Panc1 (cell line): ENCODE data around the gene MAPK1IP1L. TPM values are rescaled to one million over a fixed set of nuclear protein-coding genes. Genes with fewer than 3 reads are reported as not detected.
A peak's percentile ranks its signal among the peaks of the same experiment; 100 is the strongest.
"Not testable (repeated sequence)": the region's sequence is repeated elsewhere in the genome, so short reads cannot be mapped to it uniquely, and the experiment has no call there.

ENCODE experiments used
- ATAC-seq: fragments of 200-7000 bp; cut with Tn5 transposase; 2 replicates; pipeline ENCODE4 v1.9.1; 2020; ENCODE audit warnings: mild to moderate bottlenecking, moderate library complexity
- BruUV-seq: library from RNA; stranded (reverse); fragments of 400-500 nt; replicated peaks from 2 replicates; lab custom pipeline; 2021; lab: Mats Ljungman, UMichigan
- CTCF ChIA-PET: fragments of 300-600 bp; sonication (Branson Sonifier 250); formaldehyde crosslinking; loops from one replicate; lab custom pipeline; 2022; ENCODE audit warnings: antibody characterized with exemption; lab: Charles Lee
- POLR2A ChIA-PET: fragments of 300-600 bp; sonication (Branson Sonifier 250); formaldehyde crosslinking; loops from one replicate; lab custom pipeline; 2022; ENCODE audit warnings: antibody characterized with exemption; lab: Charles Lee
- DNase-seq: peaks from one replicate; pipeline ENCODE4 v3.0.0-alpha.2; 2010; ENCODE audit warnings: low read depth, low spot score
- H3K27ac ChIP-seq: 2 replicates; pipeline ENCODE4 v1.5.1; 2011; ENCODE audit warnings: mild to moderate bottlenecking, low read length, inconsistent platforms
- H3K27me3 ChIP-seq: fragments of 200-500 bp; sonication (Bioruptor generic); 2 replicates; pipeline ENCODE4 v1.6.0; 2014; ENCODE audit warnings: low read length, inconsistent platforms; ENCODE audit not compliant: control insufficient read depth, insufficient read depth
- H3K36me3 ChIP-seq: fragments of 200-500 bp; sonication (Bioruptor generic); 2 replicates; pipeline ENCODE4 v1.5.1; 2014; ENCODE audit warnings: inconsistent platforms, mild to moderate bottlenecking, low read length, moderate library complexity; ENCODE audit not compliant: control insufficient read depth, insufficient read depth
- H3K4me1 ChIP-seq: 2 replicates; pipeline ENCODE4 v1.5.1; 2011; ENCODE audit warnings: inconsistent platforms, mild to moderate bottlenecking, low read length, moderate library complexity; ENCODE audit not compliant: control insufficient read depth, insufficient read depth
- H3K4me3 ChIP-seq, 2 experiments: 2 replicates each; pipeline ENCODE4 v1.5.1; 2011 to 2012; ENCODE audit warnings: low read depth in 2 of 2, low read length in 2 of 2, mild to moderate bottlenecking in 2 of 2, inconsistent platforms in 1 of 2, moderate library complexity in 1 of 2
- H3K9me3 ChIP-seq: fragments of 200-500 bp; sonication (Bioruptor generic); 2 replicates; pipeline ENCODE4 v1.5.1; 2014; ENCODE audit warnings: low read depth, mild to moderate bottlenecking, inconsistent platforms, low read length, moderate library complexity; ENCODE audit not compliant: control insufficient read depth, insufficient read depth
- POLR2AphosphoS5 ChIP-seq: IDR thresholded peaks from 2 replicates; pipeline ENCODE4 v1.6.1; 2012; ENCODE audit warnings: mild to moderate bottlenecking, low read depth, low read length, moderate library complexity
- SIN3A ChIP-seq: IDR thresholded peaks from 2 replicates; pipeline ENCODE4 v1.6.1; 2012; ENCODE audit warnings: low read depth, mild to moderate bottlenecking, low read length, moderate library complexity, borderline replicate concordance; ENCODE audit not compliant: insufficient read depth
- TCF7L2 ChIP-seq: IDR thresholded peaks from 2 replicates; pipeline ENCODE4 v1.6.1; 2011; ENCODE audit warnings: mild to moderate bottlenecking, low read depth, low read length, inconsistent platforms
- in situ Hi-C: cut with HindIII; loops from 2 replicates; pipeline ENCODE4 v1.10.0; 2016; ENCODE audit warnings: low sequenced_read_pairs, low pct_unique_long_range_greater_than_20kb
- intact Hi-C: fragments of 100-400 bp; cut with micrococcal nuclease; formaldehyde crosslinking; loops from one replicate; pipeline ENCODE4 v1.10.0; 2022; ENCODE audit not compliant: unreplicated experiment
- total RNA-seq: library from RNA; stranded (reverse); gene quantifications from one replicate; pipeline ENCODE4 v1.2.1, GENCODE V29; 2021; ENCODE audit not compliant: unreplicated experiment
- TF ChIP-seq, protein P1 (sequence below), 2 experiments: IDR thresholded peaks; 2 replicates each; pipeline ENCODE4 v1.6.1; 2011 to 2012; ENCODE audit warnings: low read depth in 2 of 2, control low read depth in 1 of 2, low read length in 1 of 2, mild to moderate bottlenecking in 1 of 2, moderate library complexity in 1 of 2; ENCODE audit not compliant: insufficient read depth in 1 of 2
- TF ChIP-seq, protein P2 (sequence below): fragments of 450-650 bp; IDR thresholded peaks from 2 replicates; pipeline ENCODE4 v1.5.1; 2017; ENCODE audit warnings: mild to moderate bottlenecking

MAPK1IP1L gene
- total RNA-seq, 1 experiment from 2014 or later: 79.4 TPM

DNA sequence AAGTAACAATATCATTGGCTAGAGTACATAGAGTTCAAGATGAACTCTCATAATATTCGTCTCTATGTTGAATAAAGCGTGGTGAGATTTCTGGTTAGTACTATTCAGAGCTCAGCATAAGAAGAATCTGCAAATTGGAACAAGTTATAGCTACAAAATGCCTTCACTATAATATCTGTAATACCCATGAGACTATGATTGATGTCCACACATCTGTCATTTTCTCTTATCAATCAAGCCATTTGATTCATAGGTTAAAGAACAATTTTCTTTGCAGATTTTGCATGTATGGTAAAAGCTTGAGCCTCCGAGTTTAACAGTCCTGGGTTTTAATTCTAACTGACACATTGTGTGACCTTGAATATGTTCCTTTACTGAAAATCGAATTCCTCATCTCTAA is 23.0 kb upstream of the MAPK1IP1L start:
- TF ChIP-seq, protein P1, sequence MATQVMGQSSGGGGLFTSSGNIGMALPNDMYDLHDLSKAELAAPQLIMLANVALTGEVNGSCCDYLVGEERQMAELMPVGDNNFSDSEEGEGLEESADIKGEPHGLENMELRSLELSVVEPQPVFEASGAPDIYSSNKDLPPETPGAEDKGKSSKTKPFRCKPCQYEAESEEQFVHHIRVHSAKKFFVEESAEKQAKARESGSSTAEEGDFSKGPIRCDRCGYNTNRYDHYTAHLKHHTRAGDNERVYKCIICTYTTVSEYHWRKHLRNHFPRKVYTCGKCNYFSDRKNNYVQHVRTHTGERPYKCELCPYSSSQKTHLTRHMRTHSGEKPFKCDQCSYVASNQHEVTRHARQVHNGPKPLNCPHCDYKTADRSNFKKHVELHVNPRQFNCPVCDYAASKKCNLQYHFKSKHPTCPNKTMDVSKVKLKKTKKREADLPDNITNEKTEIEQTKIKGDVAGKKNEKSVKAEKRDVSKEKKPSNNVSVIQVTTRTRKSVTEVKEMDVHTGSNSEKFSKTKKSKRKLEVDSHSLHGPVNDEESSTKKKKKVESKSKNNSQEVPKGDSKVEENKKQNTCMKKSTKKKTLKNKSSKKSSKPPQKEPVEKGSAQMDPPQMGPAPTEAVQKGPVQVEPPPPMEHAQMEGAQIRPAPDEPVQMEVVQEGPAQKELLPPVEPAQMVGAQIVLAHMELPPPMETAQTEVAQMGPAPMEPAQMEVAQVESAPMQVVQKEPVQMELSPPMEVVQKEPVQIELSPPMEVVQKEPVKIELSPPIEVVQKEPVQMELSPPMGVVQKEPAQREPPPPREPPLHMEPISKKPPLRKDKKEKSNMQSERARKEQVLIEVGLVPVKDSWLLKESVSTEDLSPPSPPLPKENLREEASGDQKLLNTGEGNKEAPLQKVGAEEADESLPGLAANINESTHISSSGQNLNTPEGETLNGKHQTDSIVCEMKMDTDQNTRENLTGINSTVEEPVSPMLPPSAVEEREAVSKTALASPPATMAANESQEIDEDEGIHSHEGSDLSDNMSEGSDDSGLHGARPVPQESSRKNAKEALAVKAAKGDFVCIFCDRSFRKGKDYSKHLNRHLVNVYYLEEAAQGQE (IDR thresholded peaks at IDR 0.05; ENCODE audit: insufficient read depth in 1 of 2, low read depth in 2 of 2, low read length in 1 of 2): no peak
- TF ChIP-seq POLR2AphosphoS5 (no peak), SIN3A (no peak), TCF7L2 (no peak)
- TF ChIP-seq, protein P2, sequence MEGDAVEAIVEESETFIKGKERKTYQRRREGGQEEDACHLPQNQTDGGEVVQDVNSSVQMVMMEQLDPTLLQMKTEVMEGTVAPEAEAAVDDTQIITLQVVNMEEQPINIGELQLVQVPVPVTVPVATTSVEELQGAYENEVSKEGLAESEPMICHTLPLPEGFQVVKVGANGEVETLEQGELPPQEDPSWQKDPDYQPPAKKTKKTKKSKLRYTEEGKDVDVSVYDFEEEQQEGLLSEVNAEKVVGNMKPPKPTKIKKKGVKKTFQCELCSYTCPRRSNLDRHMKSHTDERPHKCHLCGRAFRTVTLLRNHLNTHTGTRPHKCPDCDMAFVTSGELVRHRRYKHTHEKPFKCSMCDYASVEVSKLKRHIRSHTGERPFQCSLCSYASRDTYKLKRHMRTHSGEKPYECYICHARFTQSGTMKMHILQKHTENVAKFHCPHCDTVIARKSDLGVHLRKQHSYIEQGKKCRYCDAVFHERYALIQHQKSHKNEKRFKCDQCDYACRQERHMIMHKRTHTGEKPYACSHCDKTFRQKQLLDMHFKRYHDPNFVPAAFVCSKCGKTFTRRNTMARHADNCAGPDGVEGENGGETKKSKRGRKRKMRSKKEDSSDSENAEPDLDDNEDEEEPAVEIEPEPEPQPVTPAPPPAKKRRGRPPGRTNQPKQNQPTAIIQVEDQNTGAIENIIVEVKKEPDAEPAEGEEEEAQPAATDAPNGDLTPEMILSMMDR: no peak
- intact Hi-C loops: no loop called here
- peaks cover 23% of the 10 kb centered on the region for H3K4me1 ChIP-seq

DNA sequence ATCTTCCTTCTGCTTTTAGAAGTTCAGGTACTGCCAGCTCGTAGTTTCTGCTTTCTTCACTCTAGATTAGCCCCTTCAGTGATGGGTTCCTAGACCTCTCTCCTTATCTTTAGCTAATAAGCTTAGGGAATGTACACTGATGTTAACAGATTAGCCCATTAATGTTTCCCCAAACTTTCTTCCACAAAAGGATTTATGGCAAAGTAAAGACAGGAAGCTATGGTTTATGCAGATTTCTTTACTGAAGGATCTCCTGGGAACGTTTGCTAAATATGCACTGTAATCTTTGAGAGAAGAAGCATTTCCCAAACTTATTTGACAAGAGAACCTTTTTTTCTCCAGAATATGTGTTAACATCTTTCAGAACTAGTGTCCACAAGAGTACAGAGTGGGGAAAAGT is 20.3 kb upstream of the MAPK1IP1L start:
- in situ Hi-C loops: no loop called here
- Histone ChIP-seq H3K27ac (0 out of 2 replicates have a peak overlapping the region, but pooled peaks have one; percentile 29), H3K27me3 (no peaks in the 10 kb centered on the region), H3K4me1 (peaks cover 16% of the 10 kb centered on the region), H3K4me3 (no peak overlapping the region), H3K9me3 (no peaks in the 10 kb centered on the region), H3K36me3 (peaks cover 22% of the 10 kb centered on the region)
- DNase-seq (no peak), ATAC-seq (no peak)
- BruUV-seq: no TSS peak
- ChIA-PET CTCF (no interaction called here), POLR2A (interaction anchor here (1.2 kb wide), 1 partner anchor 20 kb away, joined by 4 read pairs; the partner anchor contains the start of gene MAPK1IP1L)
- TF ChIP-seq POLR2AphosphoS5 (no peak), TCF7L2 (no peak), SIN3A (no peak)
- TF ChIP-seq, protein P2: no peak
- TF ChIP-seq, protein P1 (IDR thresholded peaks at IDR 0.05; ENCODE audit: insufficient read depth in 1 of 2, low read depth in 2 of 2, low read length in 1 of 2): no peak
- intact Hi-C loops: no loop called here

More for the DNA sequence above, 23.0 kb upstream of the MAPK1IP1L start:
- Histone ChIP-seq H3K27me3 (no peaks in the 10 kb centered on the region), H3K4me3 (peak overlapping the region; percentile 80 to 94), H3K9me3 (no peaks in the 10 kb centered on the region), H3K36me3 (peaks cover 17% of the 10 kb centered on the region), H3K27ac (peak overlapping the region; percentile 96)
- ATAC-seq (no peak), DNase-seq (no peak)
- CTCF ChIA-PET: no interaction called here
- in situ Hi-C loops: no loop called here
- POLR2A ChIA-PET: interaction anchor here (0.7 kb wide), 1 partner anchor 73 kb away, joined by 3 read pairs; no protein-coding TSS in a partner anchor
- BruUV-seq: no TSS peak

DNA sequence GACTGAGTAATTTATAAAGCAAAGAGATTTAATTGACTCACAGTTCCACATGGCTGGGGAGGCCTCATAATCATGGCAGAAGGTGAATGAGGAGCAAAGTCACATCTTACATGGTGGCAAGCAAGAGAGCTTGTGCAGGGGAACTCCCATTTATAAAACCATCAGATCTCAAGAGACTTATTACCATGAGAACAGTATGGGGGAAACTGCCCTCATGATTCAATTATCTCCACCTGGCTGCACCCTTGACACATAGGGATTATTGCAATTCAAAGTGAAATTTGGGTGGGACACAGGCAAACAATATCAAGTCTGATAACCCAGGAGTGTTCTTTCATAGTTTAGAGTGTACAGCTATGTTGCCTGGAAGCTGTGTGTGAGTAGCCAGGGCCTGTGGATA is 13.5 kb upstream of the MAPK1IP1L start:
- BruUV-seq, DNase-seq, H3K9me3 ChIP-seq, H3K27ac ChIP-seq, ATAC-seq, H3K27me3 ChIP-seq, H3K4me1 ChIP-seq, POLR2A ChIA-PET, H3K4me3 ChIP-seq, intact Hi-C loops, in situ Hi-C loops: not testable (repeated sequence)
- H3K36me3 ChIP-seq: peaks cover 10% of the 10 kb centered on the region; the same call in 1 of the 2 replicates
- CTCF ChIA-PET: interaction anchor here (0.6 kb wide), 1 partner anchor 52 kb away, joined by 17 read pairs; no protein-coding TSS in a partner anchor
